ENCODE data around the gene SART3. TPM values are rescaled to one million over a fixed set of nuclear protein-coding genes. Genes with fewer than 3 reads are reported as not detected.

The SART3 gene
- total and polyA plus RNA-seq, 10 of the 15 experiments (the other 5 are each of a cell fraction or from before 2014, with no cell fraction given) = 8.8 to 179 (median 54.9) TPM

DNA sequence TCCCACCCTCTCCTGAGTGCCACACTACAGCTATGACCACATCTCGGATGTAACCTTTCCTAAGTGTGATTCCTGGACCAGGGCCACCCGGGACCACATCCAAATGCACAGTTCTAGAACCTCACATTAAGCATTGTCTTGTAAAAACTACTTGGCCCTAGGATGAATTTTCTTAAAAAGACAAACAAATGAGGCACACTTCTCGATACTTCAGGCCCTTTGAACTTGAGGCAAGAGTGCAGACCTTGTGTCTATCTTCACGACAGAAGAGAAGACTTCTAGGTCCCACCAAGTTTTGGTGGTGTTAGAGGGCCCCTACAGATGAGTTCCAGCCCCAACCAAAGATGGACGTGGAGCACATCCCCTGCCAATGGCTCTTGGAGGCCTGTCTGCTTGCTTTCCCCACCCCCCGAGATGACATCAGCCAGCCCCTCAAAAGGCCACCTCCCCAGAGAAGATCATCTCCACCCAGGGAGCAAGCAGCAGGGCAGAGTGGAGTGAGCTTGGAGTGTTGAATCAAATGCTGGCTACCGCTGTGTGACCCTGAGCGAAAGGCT, 10.7 kb upstream of the SART3 start:
- Histone ChIP-seq H4K20me1 (ENCODE audit: control insufficient read depth, insufficient read depth) (no peaks in the 10 kb centered on the region), H3K4me1 (ENCODE audit: control insufficient read depth, insufficient read depth, low read length) (peaks cover 89% of the 10 kb centered on the region), H3K27ac (ENCODE audit: control insufficient read depth, insufficient read depth) (peak overlapping the region; percentile 100), H2AFZ (ENCODE audit: control insufficient read depth, low read depth, low read length) (no peak overlapping the region), H3K79me2 (ENCODE audit: control insufficient read depth, insufficient read depth, low read length) (peaks cover 8% of the 10 kb centered on the region), H3K9ac (ENCODE audit: control insufficient read depth, insufficient read depth, low read length) (peak overlapping the region; percentile 48), H3K4me2 (ENCODE audit: control insufficient read depth, insufficient read depth) (peak overlapping the region; percentile 46), H3K27me3 (replicated peaks in 1 of 2; ENCODE audit: control insufficient read depth in 2 of 2, insufficient read depth in 2 of 2, low read length in 1 of 2) (no peaks in the 10 kb centered on the region), H3K36me3 (ENCODE audit: control insufficient read depth in 2 of 2, insufficient read depth in 2 of 2, low read length in 1 of 2) (peaks cover 2 to 9% of the 10 kb centered on the region in 2 experiments), H3K9me3 (replicated peaks; ENCODE audit: control insufficient read depth, insufficient read depth, low read length) (no peaks in the 10 kb centered on the region), H3K4me3 (peak overlapping the region; percentile 6; the same call in 1 of the 2 replicates)
- in situ Hi-C loops (cut with MboI) (no loop called here), intact Hi-C loops (cut with micrococcal nuclease; ENCODE audit: unreplicated experiment) (loop anchor here (1.0 to 2.0 kb wide), 2 partner anchors 46 to 521 kb away; partner anchors contain the start of gene ALKBH2)
- WGBS (ENCODE audit: insufficient coverage, insufficient replicate concordance, low lambda C conversion rate, missing lambda C conversion rate) = 70% methylated on average over 8 of the region's 8 CpGs
- POLR2A ChIA-PET = interaction anchor here (0.5 to 14.2 kb wide), 9 partner anchors 9 to 282 kb away, joined by 3 to 211 read pairs (median 5); partner anchors contain the start of genes ISCU and SELPLG
- FAIRE-seq (no peak), ATAC-seq (no peak), DNase-seq (ENCODE audit: low read depth, low spot score) (no peak)
- SMC1A ChIA-PET (ENCODE audit: uncharacterized antibody, unreplicated experiment) = interaction anchor here (0.7 to 26.5 kb wide), 12 partner anchors 8 to 508 kb away, joined by 3 to 718 read pairs (median 12); partner anchors contain the start of gene SELPLG
- CTCF ChIA-PET = interaction anchor here (0.8 to 21.5 kb wide), 13 partner anchors 7 to 379 kb away, joined by 3 to 866 read pairs (median 7); partner anchors contain the start of genes ISCU, SART3 and SELPLG
- BruUV-seq (replicated peaks) = TSS peak; percentile 46
- RAD21 ChIA-PET (ENCODE audit: unreplicated experiment) = interaction anchor here (0.9 to 23.0 kb wide), 12 partner anchors 7 to 521 kb away, joined by 3 to 633 read pairs (median 14); partner anchors contain the start of genes ALKBH2, ISCU and SELPLG
- TF ChIP-seq PKNOX1 (IDR thresholded peaks at IDR 0.05) (peak; percentile 8; the same call in 1 of the 2 replicates), POLR2A (IDR thresholded peaks at IDR 0.05; ENCODE audit: low read depth, low read length) (peak; percentile 30; the same call in 1 of the 2 replicates), ZNF687 (IDR thresholded peaks at IDR 0.05) (no peak)
- TF ChIP-seq, protein P1, sequence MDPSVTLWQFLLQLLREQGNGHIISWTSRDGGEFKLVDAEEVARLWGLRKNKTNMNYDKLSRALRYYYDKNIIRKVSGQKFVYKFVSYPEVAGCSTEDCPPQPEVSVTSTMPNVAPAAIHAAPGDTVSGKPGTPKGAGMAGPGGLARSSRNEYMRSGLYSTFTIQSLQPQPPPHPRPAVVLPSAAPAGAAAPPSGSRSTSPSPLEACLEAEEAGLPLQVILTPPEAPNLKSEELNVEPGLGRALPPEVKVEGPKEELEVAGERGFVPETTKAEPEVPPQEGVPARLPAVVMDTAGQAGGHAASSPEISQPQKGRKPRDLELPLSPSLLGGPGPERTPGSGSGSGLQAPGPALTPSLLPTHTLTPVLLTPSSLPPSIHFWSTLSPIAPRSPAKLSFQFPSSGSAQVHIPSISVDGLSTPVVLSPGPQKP (IDR thresholded peaks at IDR 0.05; ENCODE audit: low read depth, low read length) = 0 out of 2 replicates have a peak, but pooled peaks have one; percentile 6

Measured in GM12878 (cell line).